HG03103 (cell line): Measurements from ENCODE around the gene ZDHHC6.
"Not testable (repeated sequence)": the region's sequence is repeated elsewhere in the genome, so short reads cannot be mapped to it uniquely, and the experiment has no call there.

ENCODE experiments used
- ATAC-seq: cut with Tn5 transposase; IDR thresholded peaks from one replicate; pipeline ENCODE4 v1.9.1; 2021; ENCODE audit warnings: low read depth; ENCODE audit not compliant: unreplicated experiment

ZDHHC6 gene

GRCh38 chr10:112393827-112394226, 52.9 kb downstream of the ZDHHC6 start:
- no peak for ATAC-seq

GRCh38 chr10:112393341-112393740, 53.4 kb downstream of the ZDHHC6 start:
- no peak for ATAC-seq

GRCh38 chr10:112390125-112390703, 56.5 kb downstream of the ZDHHC6 start:
- ATAC-seq, result no peak

GRCh38 chr10:112389271-112389822, 57.4 kb downstream of the ZDHHC6 start:
- peak; percentile 72 for ATAC-seq

GRCh38 chr10:112388548-112388947, 58.2 kb downstream of the ZDHHC6 start:
- ATAC-seq, result no peak

- not testable (repeated sequence) for ATAC-seq
Measured at GRCh38 chr10:112388056-112388455, 58.7 kb downstream of the ZDHHC6 start.

GRCh38 chr10:112385201-112385600, 61.5 kb downstream of the ZDHHC6 start:
- no peak for ATAC-seq

GRCh38 chr10:112384141-112384540, 62.6 kb downstream of the ZDHHC6 start:
- no peak for ATAC-seq

GRCh38 chr10:112383325-112383724, 63.4 kb downstream of the ZDHHC6 start:
- no peak for ATAC-seq

- no peak for ATAC-seq
Measured at GRCh38 chr10:112382515-112383235, 64.0 kb downstream of the ZDHHC6 start.
